HG02981 (cell line): ENCODE results near the gene KCNS1.
"Not testable (repeated sequence)": the region's sequence is repeated elsewhere in the genome, so short reads cannot be mapped to it uniquely, and the experiment has no call there.

Source experiments
- ATAC-seq: cut with Tn5 transposase; IDR thresholded peaks from one replicate; pipeline ENCODE4 v1.9.1; 2021; ENCODE audit warnings: mild to moderate bottlenecking, moderate library complexity; ENCODE audit not compliant: unreplicated experiment

KCNS1 gene, protein sequence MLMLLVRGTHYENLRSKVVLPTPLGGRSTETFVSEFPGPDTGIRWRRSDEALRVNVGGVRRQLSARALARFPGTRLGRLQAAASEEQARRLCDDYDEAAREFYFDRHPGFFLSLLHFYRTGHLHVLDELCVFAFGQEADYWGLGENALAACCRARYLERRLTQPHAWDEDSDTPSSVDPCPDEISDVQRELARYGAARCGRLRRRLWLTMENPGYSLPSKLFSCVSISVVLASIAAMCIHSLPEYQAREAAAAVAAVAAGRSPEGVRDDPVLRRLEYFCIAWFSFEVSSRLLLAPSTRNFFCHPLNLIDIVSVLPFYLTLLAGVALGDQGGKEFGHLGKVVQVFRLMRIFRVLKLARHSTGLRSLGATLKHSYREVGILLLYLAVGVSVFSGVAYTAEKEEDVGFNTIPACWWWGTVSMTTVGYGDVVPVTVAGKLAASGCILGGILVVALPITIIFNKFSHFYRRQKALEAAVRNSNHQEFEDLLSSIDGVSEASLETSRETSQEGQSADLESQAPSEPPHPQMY

DNA sequence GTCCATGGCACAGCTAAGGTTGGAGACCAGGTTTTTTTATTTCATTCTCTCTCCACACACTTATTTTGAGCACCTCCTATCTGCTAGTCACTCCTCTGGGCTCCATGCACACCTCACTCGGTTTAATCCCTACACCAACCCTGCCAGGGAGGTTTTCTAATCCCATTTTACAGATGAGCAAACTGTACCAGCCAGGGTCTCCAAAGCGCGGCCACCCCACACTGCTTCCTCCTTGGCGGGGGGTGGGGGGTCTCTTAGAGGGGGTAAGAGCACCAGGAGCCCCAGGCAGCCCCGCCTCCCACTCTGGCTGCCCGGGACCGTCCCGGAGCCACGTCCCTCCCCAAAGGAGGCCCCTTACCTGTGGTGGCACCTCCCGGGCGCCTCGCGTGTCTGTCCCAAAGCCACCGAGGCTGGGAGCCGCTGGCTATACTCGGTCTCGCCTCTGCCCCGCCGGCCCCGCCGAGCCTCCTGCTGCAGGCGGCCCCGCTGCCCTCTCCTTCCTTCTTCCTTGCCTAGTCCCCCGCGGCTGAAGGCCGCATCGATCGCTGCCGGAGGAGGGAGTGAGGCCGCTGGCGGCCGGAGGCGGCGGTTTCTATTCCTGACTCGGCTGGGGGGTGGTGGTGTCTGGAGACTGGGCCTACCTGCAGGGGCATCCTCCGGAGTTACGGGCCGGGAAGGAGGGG is at the start of gene KCNS1:
KCNS1 (minus strand) TSS at position 565 of the 683 bp plus-strand sequence. CDS start 1,891 bp downstream, outside the sequence.
- no peak for ATAC-seq

- no peak for ATAC-seq
Measured at GRCh38 chr20:45149062-45149461, 48.1 kb upstream of the KCNS1 start.

DNA sequence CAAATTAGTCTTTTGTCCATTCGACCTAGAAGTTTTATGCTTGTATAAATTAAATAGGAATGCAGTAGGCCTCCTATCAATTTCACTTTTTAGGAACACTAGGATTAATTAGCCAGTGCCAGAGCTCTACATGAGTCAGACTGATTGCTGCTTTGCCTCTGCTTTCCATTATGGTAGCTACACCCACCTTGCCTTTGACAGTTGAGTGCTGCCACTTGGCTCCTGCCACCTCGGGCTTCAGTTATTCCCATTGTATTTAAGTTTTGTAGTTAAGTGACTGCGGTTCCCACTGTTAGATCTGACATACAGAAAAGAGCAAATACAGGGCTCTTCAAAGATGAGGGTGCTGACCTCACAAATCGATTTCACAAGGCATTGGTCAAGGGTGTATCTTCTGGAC is 39.9 kb upstream of the KCNS1 start:
- ATAC-seq, result no peak

DNA sequence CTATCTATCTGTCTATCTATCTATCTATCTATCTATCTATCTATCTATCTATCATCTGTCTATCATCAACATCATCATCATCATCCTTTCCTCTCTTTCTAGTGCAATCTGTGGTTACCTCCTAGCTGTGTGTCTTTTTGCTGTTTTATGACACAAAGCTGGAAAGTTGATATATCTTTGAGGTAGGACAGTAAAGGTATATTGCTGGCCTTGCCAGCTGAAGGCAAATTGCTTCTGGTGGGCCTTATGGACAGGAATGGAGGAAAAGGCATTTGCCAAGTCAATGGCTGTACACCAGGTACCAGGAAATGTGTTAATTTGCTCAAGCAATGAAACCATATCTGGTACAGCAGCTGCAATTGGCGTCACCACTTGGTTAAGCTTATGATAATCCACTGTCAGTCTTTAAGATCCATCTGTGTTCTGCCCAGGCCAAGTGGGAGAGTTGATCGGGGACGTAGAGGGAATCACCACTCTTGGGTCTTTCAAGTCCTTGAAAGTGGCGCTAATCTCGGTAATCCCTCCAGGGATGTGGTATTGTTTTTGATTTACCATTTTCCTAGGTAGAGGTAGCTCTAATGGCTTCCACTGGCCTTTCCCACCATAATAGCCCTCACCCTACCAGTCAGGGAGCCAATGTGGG is 38.9 kb upstream of the KCNS1 start:
- ATAC-seq, result not testable (repeated sequence)

DNA sequence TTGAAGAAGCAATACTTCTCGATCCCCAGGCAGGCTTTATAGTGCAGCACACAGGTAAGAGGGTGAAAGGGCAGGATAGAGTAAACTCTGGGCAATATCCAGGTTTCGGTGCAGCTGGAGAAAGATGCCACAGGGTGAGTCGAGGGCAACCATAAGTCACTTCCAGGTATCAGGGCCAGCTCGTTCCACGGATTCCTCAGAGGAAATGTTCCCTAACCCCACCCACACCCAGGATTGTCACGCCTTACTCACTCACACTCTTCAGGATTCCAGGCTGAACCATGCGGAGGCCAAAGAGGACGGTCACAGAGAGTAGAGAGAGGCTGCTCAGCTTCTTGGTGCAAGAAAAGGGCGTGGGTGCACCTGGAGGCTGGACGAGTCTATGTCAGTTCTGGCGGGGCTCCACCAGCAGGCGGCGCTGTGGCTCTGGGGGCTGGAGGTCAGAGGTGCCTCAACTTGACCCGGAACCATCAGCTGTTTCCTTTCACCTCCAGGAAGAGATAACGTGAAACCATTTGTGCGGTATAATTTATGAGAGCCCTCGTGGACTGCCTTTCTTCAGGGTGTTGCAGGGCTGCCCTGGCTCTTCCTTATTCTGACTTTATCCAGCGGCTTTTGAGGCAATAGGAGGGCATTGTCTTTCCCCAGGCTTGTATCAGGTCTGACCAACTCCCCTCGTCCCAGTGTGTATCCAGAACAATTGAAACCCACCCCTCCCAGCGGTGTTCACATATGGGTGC is 37.8 kb upstream of the KCNS1 start:
- ATAC-seq, result no peak

- ATAC-seq, result no peak
Measured at GRCh38 chr20:45136911-45137310, 36.0 kb upstream of the KCNS1 start.

DNA sequence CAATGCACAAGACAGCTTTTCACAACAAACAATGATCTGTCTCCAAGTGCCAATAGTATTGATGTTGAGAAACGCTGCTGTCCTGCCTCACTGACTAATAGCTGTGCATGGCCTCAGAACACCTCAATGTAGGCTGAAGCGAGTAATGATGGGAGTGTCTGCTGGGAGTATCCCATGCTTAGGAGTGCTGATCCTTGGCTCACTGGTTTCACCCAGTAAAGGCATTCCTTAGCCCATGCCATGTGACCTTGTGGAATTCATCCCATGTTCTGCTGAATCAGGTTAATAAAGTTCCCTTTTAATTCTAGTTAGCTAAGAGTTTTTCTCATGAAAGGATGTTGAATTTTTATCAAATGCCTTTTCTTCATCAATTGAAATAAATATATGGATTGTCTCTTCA is 27.2 kb upstream of the KCNS1 start:
- ATAC-seq, result no peak

GRCh38 chr20:45124365-45124764 is 23.4 kb upstream of the KCNS1 start, which contains the start of gene WFDC12:
WFDC12 (minus strand) TSS chr20:45124465; CDS start chr20:45124447, 18 bp downstream.
- no peak for ATAC-seq

DNA sequence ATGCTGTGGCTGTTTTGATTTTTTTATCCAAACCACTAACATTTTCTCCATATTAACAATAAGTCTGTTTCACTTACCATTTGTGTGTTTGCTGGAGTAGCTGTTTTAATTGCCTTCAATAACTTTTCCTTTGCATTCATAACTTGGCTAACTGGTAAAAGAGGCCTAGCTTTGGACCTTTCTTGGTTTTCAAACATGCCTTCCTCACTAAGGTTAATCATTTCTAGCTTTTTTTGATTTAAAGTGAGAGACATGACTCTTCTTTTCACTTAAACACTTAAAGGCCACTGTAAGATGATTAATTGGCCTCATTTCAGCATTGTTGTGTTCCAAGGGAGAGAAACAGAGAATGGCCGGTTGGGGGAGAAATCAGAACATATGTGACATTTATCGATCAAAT is 20.5 kb upstream of the KCNS1 start:
- ATAC-seq, result no peak

GRCh38 chr20:45119556-45120266 is 18.8 kb upstream of the KCNS1 start:
- ATAC-seq, result no peak

- no peak for ATAC-seq
Measured at GRCh38 chr20:45118028-45118427, 17.1 kb upstream of the KCNS1 start.

GRCh38 chr20:45117581-45117980 is 16.7 kb upstream of the KCNS1 start:
- no peak for ATAC-seq

DNA sequence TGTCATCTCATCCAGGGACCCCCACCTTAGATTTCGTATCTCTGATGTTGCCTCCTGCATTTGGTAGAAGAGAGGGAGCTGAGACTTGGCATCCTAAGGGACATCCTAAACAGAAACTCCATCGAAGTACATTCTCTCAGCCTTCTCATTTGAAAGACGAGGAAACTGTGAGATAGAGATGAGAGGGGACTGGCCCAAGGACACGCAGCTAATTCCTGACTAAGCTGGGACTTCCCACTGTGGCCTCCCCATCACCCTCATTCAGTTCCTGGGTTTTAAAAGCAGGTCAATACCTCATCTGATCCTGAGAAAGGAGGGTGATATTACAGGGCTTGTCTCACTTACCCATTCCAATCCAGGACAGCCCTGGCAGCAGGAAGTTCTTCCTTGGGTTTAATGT is 14.9 kb upstream of the KCNS1 start:
- ATAC-seq, result no peak

GRCh38 chr20:45115386-45115774 is 14.5 kb upstream of the KCNS1 start:
- ATAC-seq, result no peak

GRCh38 chr20:45114465-45115385 is 13.8 kb upstream of the KCNS1 start, which contains the start of gene WFDC5:
WFDC5 (minus strand) TSS chr20:45115174; CDS start chr20:45115083, 91 bp downstream.
- no peak for ATAC-seq

- no peak for ATAC-seq
Measured at GRCh38 chr20:45113865-45114264, 12.9 kb upstream of the KCNS1 start.

GRCh38 chr20:45112754-45113153 is 11.8 kb upstream of the KCNS1 start:
- ATAC-seq, result no peak

DNA sequence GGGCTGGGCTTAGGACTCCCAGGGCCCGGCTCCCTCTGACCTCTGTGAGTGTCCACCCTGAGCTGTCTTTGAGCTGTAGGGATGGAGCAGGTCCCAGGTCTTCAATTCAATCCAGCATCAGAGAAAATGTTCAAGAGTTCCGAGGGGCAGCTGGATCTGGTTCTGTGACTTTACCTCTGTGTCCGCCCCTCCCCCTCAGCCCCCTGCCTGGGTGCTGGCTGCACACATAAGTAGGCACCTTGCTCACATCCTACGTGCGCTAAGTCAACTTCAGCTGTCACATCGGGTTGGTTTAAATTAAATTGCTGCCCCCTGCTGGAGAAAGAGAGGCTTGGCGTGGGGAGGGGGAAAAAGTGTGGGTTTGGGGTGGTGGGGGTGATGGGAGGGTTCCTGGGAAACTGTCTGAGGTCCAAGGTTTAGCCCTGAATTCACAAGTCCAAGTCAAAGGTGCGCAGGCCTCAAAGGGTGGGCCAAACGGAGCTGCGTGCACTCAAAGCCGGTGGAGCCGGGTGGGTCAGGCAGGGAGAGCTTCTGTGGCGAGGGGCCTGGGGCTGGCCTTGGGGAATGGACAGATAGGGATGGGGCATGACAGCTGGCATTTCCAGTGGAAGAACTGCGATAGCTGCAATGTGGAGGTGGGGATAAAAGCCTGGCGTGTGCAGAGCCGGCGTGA is 11.0 kb upstream of the KCNS1 start:
- no peak for ATAC-seq
